Thyroid gland (tissue), 4 donors: Measurements from ENCODE around the gene PDE3A. TPM values are rescaled to one million over a fixed set of nuclear protein-coding genes. Genes with fewer than 3 reads are reported as not detected.

Source experiments
- DNase-seq, 2 donors: peaks; one replicate each; pipeline ENCODE4 v3.0.0-alpha.2; 2019
- H3K27ac ChIP-seq, 3 donors: fragments of 200-600 bp; sonication (generic); 1 replicate in 2 of 3; 2 replicates in 1 of 3; pipeline ENCODE4 v1.5.1; 2016 to 2019; ENCODE audit warnings: mild to moderate bottlenecking in 1 of 3, moderate library complexity in 1 of 3
- H3K27me3 ChIP-seq: fragments of 200-600 bp; sonication (generic); one replicate; pipeline ENCODE4 v1.5.1; 2019
- H3K36me3 ChIP-seq, 2 donors: fragments of 200-600 bp; sonication (generic); one replicate each; pipeline ENCODE4 v1.5.1; 2016 to 2019
- H3K4me1 ChIP-seq, 2 donors: fragments of 200-600 bp; sonication (generic); one replicate each; pipeline ENCODE4 v1.5.1; 2017 to 2019
- H3K4me3 ChIP-seq, 3 donors: fragments of 200-600 bp; sonication (generic); replicated peaks in 1 of 3; 1 replicate in 2 of 3; 2 replicates in 1 of 3; pipeline ENCODE4 v1.5.1; 2016; ENCODE audit warnings: mild to moderate bottlenecking in 1 of 3
- H3K9me3 ChIP-seq: fragments of 200-600 bp; sonication (generic); one replicate; pipeline ENCODE4 v1.5.1; 2017
- CTCF ChIP-seq, 6 experiments: fragments of 200-600 bp in 3 of 6; fragments of 450-650 bp in 3 of 6; sonication (generic) in 3 of 6; IDR thresholded peaks; one replicate each; pipeline ENCODE4 v1.5.1; 2016 to 2019; ENCODE audit warnings: antibody characterized with exemption in 6 of 6, mild to moderate bottlenecking in 2 of 6, inconsistent platforms in 1 of 6, moderate library complexity in 1 of 6
- POLR2A ChIP-seq, 2 donors: fragments of 450-650 bp; IDR thresholded peaks; one replicate each; pipeline ENCODE4 v1.6.1; 2017; ENCODE audit warnings: antibody characterized with exemption in 2 of 2, mild to moderate bottlenecking in 2 of 2, moderate library complexity in 1 of 2
- WGBS, 2 donors: methylation state at CpG; one replicate each; pipeline ENCODE4 v1.1.5; 2017; 5-methylcytosine and 5-hydroxymethylcytosine counted together
- intact Hi-C: fragments of 100-400 bp; cut with DNase I; formaldehyde crosslinking; loops from one replicate; pipeline ENCODE4 v1.15.1; 2023
- total RNA-seq, 4 donors: library from RNA; depleted of rRNA; stranded (reverse); fragments of >200 nt; gene quantifications; one replicate each; pipeline ENCODE4 v1.2.3, GENCODE V29; 2016

Gene PDE3A
- total RNA-seq, 4 donors from 2014 or later: 2.8 to 9.9 (median 6.7) TPM

GRCh38 chr12:20356048-20356447, 12.3 kb upstream of the PDE3A start:
- Histone ChIP-seq H3K4me3 (no peak overlapping the region), H3K27me3 (no peaks in the 10 kb centered on the region), H3K9me3 (no peaks in the 10 kb centered on the region), H3K36me3 (no peaks in the 10 kb centered on the region), H3K4me1 (no peaks in the 10 kb centered on the region), H3K27ac (no peak overlapping the region)
- TF ChIP-seq POLR2A (IDR thresholded peaks at IDR 0.05) (no peak), CTCF (IDR thresholded peaks at IDR 0.05) (no peak)
- no peak for DNase-seq
- WGBS, 2 donors: 65 to 71% methylated on average over 2 of the region's 2 CpGs
- intact Hi-C loops: no loop called here

- H3K4me1 ChIP-seq: no peaks in the 10 kb centered on the region
- intact Hi-C loops: no loop called here
- 91 to 93% methylated on average over 3 of the region's 3 CpGs for WGBS, 2 donors
- no peaks in the 10 kb centered on the region for H3K9me3 ChIP-seq
- no peaks in the 10 kb centered on the region for H3K27me3 ChIP-seq
- no peak overlapping the region for H3K27ac ChIP-seq
- no peak overlapping the region for H3K4me3 ChIP-seq
- TF ChIP-seq CTCF (IDR thresholded peaks at IDR 0.05): no peak
- TF ChIP-seq POLR2A (IDR thresholded peaks at IDR 0.05): no peak
- no peak for DNase-seq
- no peaks in the 10 kb centered on the region for H3K36me3 ChIP-seq
Observed at GRCh38 chr12:20360407-20360806, 7.9 kb upstream of the PDE3A start.

- Histone ChIP-seq H3K4me3 (no peak overlapping the region), H3K27ac (no peak overlapping the region), H3K36me3 (no peaks in the 10 kb centered on the region), H3K27me3 (no peaks in the 10 kb centered on the region), H3K9me3 (no peaks in the 10 kb centered on the region), H3K4me1 (no peaks in the 10 kb centered on the region)
- TF ChIP-seq CTCF (IDR thresholded peaks at IDR 0.05): no peak
- TF ChIP-seq POLR2A (IDR thresholded peaks at IDR 0.05): no peak
- DNase-seq: no peak
- WGBS, 2 donors: 94 to 99% methylated on average over 3 of the region's 3 CpGs
- intact Hi-C loops: no loop called here
Observed at GRCh38 chr12:20361416-20361815, 6.9 kb upstream of the PDE3A start.

- no peak for DNase-seq
- TF ChIP-seq CTCF (IDR thresholded peaks at IDR 0.05) (no peak), POLR2A (IDR thresholded peaks at IDR 0.05) (no peak)
- H3K4me1 ChIP-seq: no peaks in the 10 kb centered on the region
- WGBS, 2 donors: 87 to 96% methylated on average over 4 of the region's 4 CpGs
- H3K4me3 ChIP-seq: no peak overlapping the region
- H3K27ac ChIP-seq: no peak overlapping the region
- no peaks in the 10 kb centered on the region for H3K36me3 ChIP-seq
- H3K9me3 ChIP-seq: no peaks in the 10 kb centered on the region
- intact Hi-C loops: no loop called here
- no peaks in the 10 kb centered on the region for H3K27me3 ChIP-seq
Observed at GRCh38 chr12:20364501-20364900, 3.8 kb upstream of the PDE3A start.

- no peak overlapping the region for H3K4me3 ChIP-seq
- DNase-seq: no peak
- H3K27ac ChIP-seq: no peak overlapping the region
- 93 to 97% methylated on average over 2 of the region's 2 CpGs for WGBS, 2 donors
- TF ChIP-seq POLR2A (IDR thresholded peaks at IDR 0.05): no peak
- TF ChIP-seq CTCF (IDR thresholded peaks at IDR 0.05): no peak
- intact Hi-C loops: no loop called here
- no peaks in the 10 kb centered on the region for H3K9me3 ChIP-seq
- H3K27me3 ChIP-seq: no peaks in the 10 kb centered on the region
- H3K4me1 ChIP-seq: peaks cover 0 to 6% of the 10 kb centered on the region in 2 donors
- H3K36me3 ChIP-seq: no peaks in the 10 kb centered on the region
Observed at GRCh38 chr12:20366776-20367409, 1.4 kb upstream of the PDE3A start.
